ENCODE measurements around the gene BCL11B.

Gene BCL11B

DNA sequence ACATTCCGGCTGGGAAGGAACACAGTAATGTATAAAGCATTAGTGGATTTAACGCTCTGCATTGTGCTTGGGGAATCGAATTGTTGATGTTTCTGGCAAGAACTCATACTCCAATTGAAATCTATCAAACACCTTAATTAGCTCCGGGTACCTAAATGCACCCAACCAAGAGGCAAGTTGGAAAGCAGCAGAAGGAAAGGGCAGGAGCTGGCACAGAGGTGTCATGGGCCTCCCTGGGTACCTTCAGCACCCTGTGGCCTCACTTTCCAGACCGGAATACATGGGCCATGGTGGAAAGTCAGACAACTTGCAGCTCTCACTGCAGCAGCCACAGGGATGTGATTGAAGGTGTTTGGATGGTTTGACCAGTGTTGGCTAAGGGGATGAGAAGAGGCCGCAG is 6.8 kb upstream of the BCL11B start:
- H3K4me1 ChIP-seq (ENCODE audit: insufficient read depth, low read length) = peaks cover 9% of the 10 kb centered on the region; the same call in 1 of the 2 replicates
- H3K36me3 ChIP-seq (ENCODE audit: insufficient read depth, low read length) = no peaks in the 10 kb centered on the region
- no peak overlapping the region for H3K9ac ChIP-seq (ENCODE audit: low read depth, low read length)
- H3K9me3 ChIP-seq (ENCODE audit: control insufficient read depth, insufficient read depth, low read length) = no peaks in the 10 kb centered on the region

DNA sequence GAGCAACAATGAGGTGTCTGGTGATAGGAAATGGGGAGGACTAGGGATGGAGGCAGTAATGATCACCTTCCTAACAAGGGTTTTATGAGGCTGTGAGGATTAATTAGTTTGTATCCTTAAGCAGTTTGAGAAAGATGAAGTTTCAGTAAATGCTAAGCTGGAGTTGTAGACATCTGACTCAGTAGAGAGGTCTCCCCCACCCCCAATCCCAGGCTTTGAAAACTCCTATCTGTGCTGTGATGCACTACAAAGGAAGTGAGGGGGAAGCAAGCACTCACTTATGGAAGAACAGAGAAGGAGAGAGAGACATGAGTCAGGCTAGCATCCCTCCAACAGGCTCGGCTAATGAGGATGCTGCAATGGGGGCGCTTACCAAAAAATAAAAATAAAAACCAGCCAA is 5.5 kb upstream of the BCL11B start:
- no peaks in the 10 kb centered on the region for H3K36me3 ChIP-seq (ENCODE audit: insufficient read depth, low read length)
- H3K4me1 ChIP-seq (ENCODE audit: insufficient read depth, low read length) = peaks cover 9% of the 10 kb centered on the region; the same call in 1 of the 2 replicates
- no peaks in the 10 kb centered on the region for H3K9me3 ChIP-seq (ENCODE audit: control insufficient read depth, insufficient read depth, low read length)
- no peak overlapping the region for H3K9ac ChIP-seq (ENCODE audit: low read depth, low read length)

DNA sequence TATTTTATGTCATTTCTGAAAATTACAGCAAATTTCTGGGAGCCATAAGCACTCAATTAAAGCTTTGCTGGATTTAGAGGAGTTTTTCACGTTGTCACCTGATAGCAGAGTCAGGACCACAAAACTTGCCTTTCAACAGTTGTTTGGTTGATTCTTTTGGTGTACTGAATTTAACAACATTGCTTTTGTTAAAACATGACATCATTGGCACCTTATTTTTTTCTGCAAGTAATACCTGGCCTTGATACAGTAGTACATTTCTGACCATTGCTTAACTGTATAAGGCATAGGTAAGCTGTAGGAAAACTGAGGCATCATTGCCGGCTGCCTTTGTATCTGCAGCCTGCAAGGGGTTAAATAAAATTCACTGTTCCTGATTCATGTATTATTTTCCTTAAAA is 4.5 kb upstream of the BCL11B start:
- H3K9ac ChIP-seq (ENCODE audit: low read depth, low read length) = no peak overlapping the region
- no peaks in the 10 kb centered on the region for H3K9me3 ChIP-seq (ENCODE audit: control insufficient read depth, insufficient read depth, low read length)
- no peaks in the 10 kb centered on the region for H3K36me3 ChIP-seq (ENCODE audit: insufficient read depth, low read length)
- H3K4me1 ChIP-seq (ENCODE audit: insufficient read depth, low read length) = peaks cover 9% of the 10 kb centered on the region; the same call in 1 of the 2 replicates

- peaks cover 9% of the 10 kb centered on the region; the same call in 1 of the 2 replicates for H3K4me1 ChIP-seq (ENCODE audit: insufficient read depth, low read length)
- no peaks in the 10 kb centered on the region for H3K9me3 ChIP-seq (ENCODE audit: control insufficient read depth, insufficient read depth, low read length)
- no peaks in the 10 kb centered on the region for H3K36me3 ChIP-seq (ENCODE audit: insufficient read depth, low read length)
- no peak overlapping the region for H3K9ac ChIP-seq (ENCODE audit: low read depth, low read length)
These were observed 3.2 kb upstream of the BCL11B start for GRCh38 chr14:99275222-99275584.

GRCh38 chr14:99274346-99275221 is 2.6 kb upstream of the BCL11B start:
- no peaks in the 10 kb centered on the region for H3K36me3 ChIP-seq (ENCODE audit: insufficient read depth, low read length)
- peaks cover 9% of the 10 kb centered on the region; the same call in 1 of the 2 replicates for H3K4me1 ChIP-seq (ENCODE audit: insufficient read depth, low read length)
- peak overlapping the region; percentile 62 for H3K9ac ChIP-seq (ENCODE audit: low read depth, low read length)
- H3K9me3 ChIP-seq (ENCODE audit: control insufficient read depth, insufficient read depth, low read length) = no peaks in the 10 kb centered on the region

DNA sequence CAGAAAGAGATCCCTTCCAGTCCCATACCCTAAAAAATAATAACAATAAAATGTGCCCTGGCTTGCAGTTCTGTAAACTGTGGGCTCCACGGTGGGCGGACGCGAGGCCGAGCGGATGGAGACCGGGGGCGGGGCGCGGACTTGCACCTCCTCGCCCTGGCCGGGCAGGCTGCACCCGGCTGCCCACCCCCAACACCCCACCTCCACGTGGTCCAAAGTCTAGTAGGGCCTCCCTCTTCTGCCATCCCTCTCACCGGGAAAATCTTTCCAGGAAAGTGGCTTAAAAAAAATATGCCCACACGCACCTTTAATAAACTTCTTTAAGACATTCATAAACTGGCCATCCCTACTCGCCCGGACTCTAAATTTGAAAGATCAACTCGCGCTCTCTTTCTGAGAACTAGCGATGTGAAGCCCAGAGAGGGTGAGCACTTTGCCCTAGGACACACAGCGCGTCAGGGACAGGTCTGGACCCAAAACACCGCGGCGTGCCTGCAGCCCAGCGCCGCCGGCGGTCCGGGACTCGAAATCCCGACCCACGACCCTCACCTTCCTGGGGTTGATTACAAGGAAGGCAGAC is 1.9 kb upstream of the BCL11B start:
- H3K4me1 ChIP-seq (ENCODE audit: insufficient read depth, low read length) = peaks cover 9% of the 10 kb centered on the region; the same call in 1 of the 2 replicates
- no peaks in the 10 kb centered on the region for H3K36me3 ChIP-seq (ENCODE audit: insufficient read depth, low read length)
- peak overlapping the region; percentile 62 for H3K9ac ChIP-seq (ENCODE audit: low read depth, low read length)
- no peaks in the 10 kb centered on the region for H3K9me3 ChIP-seq (ENCODE audit: control insufficient read depth, insufficient read depth, low read length)

DNA sequence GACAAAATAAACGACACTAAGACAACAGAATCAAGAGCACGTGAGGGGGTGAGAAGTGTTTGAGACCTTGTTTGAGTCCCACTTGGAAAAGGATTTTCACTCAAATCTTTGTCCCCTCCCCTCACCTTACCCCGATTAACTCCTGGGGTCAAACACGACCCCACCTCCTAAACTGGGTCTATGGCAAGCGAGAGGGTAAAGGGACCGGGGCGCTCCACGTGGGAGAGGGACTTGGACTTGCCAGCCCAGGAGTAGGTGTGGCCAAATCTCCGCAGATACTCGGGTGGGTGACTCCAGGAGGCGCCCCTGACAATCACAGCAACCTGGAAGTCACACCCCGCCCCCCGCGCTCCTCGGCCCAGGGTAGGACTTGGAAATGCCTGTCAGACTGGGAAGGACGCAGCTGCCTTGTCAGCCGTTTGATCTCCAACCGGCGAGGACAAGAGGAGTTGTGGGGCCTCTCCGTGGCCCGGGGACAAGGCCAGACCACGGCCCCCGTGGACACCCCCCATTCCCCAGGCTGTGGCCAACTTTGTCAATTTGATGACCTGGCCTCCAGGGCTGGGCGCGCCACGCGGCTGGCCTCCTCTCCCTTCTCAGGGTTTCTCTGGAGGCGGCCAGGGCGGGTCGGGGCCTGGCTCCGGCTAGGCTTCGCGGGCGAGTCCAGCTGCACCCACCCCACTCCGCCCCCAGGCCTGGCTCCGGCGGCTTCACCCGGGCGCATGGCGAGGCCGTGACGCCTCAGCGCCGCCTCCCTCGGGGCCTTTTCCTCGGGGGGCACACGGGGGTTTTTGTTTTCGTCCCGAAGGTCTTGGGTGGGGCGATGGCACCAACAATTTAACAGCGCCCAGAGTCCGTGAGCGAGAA is 1.1 kb upstream of the BCL11B start:
- Histone ChIP-seq H3K4me1 (ENCODE audit: insufficient read depth, low read length) (peaks cover 9% of the 10 kb centered on the region; the same call in 1 of the 2 replicates), H3K9me3 (ENCODE audit: control insufficient read depth, insufficient read depth, low read length) (no peaks in the 10 kb centered on the region), H3K36me3 (ENCODE audit: insufficient read depth, low read length) (no peaks in the 10 kb centered on the region), H3K9ac (ENCODE audit: low read depth, low read length) (peak overlapping the region; percentile 62)

DNA sequence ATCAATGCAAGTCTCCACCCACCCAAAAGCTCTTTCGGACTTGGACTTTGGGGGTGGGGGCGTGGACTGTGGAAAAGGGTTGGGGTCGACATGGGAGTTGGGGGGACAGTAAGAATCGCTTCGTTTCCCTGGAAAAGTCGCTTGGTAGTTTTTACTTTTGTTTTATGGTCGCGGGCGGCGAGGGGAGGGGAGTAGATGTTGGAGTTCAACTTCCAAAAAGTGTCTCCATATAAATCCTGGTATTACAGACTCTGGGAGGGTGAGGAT is 568 bp upstream of the BCL11B start:
- Histone ChIP-seq H3K9me3 (ENCODE audit: control insufficient read depth, insufficient read depth, low read length) (no peaks in the 10 kb centered on the region), H3K9ac (ENCODE audit: low read depth, low read length) (peak overlapping the region; percentile 62; the same call in 1 of the 2 replicates), H3K4me1 (ENCODE audit: insufficient read depth, low read length) (peaks cover 9% of the 10 kb centered on the region; the same call in 1 of the 2 replicates), H3K36me3 (ENCODE audit: insufficient read depth, low read length) (no peaks in the 10 kb centered on the region)

DNA sequence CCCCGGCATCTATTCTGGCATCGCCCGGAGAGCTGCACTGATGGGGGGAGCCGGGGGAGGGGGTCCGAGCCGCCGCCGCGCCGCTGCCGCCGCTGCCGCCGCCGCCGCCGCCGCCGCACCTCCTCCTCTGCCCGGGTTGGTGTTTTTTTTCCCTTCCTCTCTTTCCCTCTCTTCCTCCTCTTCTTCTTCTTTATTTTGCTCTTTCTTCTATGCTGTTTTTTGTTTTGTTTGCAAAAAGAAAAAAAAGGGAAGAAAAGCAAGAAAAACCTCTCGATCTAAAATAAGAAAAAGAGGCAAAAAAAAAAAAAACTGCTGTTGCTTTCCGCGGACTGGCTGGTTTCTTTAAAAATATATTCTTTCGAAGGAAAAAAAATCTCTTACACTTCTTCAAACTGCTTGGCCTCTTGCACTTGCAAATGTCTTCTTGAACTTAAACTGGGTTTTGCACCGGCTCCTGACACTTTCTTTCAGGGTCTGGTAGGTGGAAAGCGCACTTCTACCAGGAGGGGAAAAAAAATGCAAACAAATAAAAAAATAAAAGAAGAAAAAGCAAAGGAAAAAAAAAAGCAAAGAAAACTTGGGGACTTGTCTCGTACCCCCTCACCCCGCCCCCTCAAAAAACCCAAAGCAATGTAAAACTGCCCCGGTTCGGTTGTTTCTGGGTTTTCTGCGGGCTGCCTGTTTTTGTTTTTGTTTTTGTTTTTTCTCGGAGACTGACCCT is 616 bp downstream of the BCL11B start:
- no peaks in the 10 kb centered on the region for H3K9me3 ChIP-seq (ENCODE audit: control insufficient read depth, insufficient read depth, low read length)
- peak overlapping the region; percentile 62 for H3K9ac ChIP-seq (ENCODE audit: low read depth, low read length)
- peaks cover 7% of the 10 kb centered on the region for H3K4me1 ChIP-seq (ENCODE audit: insufficient read depth, low read length)
- H3K36me3 ChIP-seq (ENCODE audit: insufficient read depth, low read length) = no peaks in the 10 kb centered on the region

DNA sequence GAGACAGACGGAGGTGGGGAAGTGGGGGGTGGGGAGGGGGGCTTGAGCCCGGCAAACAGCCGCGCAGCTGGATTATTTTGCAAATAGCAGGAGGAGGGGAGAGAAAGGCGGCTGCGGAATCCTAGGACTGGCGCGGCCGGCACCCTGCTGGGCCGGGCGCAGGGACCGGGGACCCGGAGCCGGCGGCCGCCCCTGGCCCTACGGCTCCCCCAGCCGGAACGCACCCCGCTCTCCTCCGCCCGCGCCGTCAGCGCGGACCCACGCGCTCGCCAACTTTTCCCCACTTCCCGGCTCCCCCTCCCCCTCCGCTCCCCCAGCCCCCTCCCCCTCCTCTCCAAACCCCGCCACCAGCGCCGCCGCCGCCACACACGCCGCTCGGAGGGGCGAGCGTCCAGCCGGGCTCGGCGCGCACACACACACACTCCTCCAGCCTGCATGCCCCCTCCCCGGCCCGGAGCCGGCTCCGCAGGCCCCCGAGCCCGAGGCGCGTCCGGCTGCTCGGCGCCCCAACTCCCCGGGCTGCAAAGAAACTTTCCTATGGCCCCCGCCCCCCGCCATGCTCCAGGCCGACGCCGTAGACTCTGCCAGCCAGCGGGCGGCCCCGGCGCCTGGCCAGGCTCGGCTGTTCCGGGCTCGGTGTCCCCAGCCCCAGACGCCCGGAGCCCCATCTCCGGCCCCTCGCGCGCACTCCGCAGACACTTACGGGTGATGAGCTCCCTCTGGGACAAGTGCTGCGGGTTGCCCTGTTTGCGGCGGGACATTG is 1.4 kb downstream of the BCL11B start:
- Histone ChIP-seq H3K4me1 (ENCODE audit: insufficient read depth, low read length) (peaks cover 3% of the 10 kb centered on the region), H3K9ac (ENCODE audit: low read depth, low read length) (peak overlapping the region; percentile 62; the same call in 1 of the 2 replicates), H3K36me3 (ENCODE audit: insufficient read depth, low read length) (no peaks in the 10 kb centered on the region), H3K9me3 (ENCODE audit: control insufficient read depth, insufficient read depth, low read length) (no peaks in the 10 kb centered on the region)

GRCh38 chr14:99268810-99269707 is 2.9 kb downstream of the BCL11B start:
- Histone ChIP-seq H3K9me3 (ENCODE audit: control insufficient read depth, insufficient read depth, low read length) (no peaks in the 10 kb centered on the region), H3K4me1 (ENCODE audit: insufficient read depth, low read length) (peaks cover 10% of the 10 kb centered on the region), H3K36me3 (ENCODE audit: insufficient read depth, low read length) (no peaks in the 10 kb centered on the region), H3K9ac (ENCODE audit: low read depth, low read length) (peak overlapping the region; percentile 62)

GRCh38 chr14:99267837-99268781 is 3.9 kb downstream of the BCL11B start:
- no peaks in the 10 kb centered on the region for H3K36me3 ChIP-seq (ENCODE audit: insufficient read depth, low read length)
- peak overlapping the region; percentile 15 for H3K9ac ChIP-seq (ENCODE audit: low read depth, low read length)
- H3K9me3 ChIP-seq (ENCODE audit: control insufficient read depth, insufficient read depth, low read length) = no peaks in the 10 kb centered on the region
- H3K4me1 ChIP-seq (ENCODE audit: insufficient read depth, low read length) = peaks cover 16% of the 10 kb centered on the region

Measured in ES-I3 (cell line).